ENCODE measurements around the gene BMP6.

Gene BMP6

GRCh38 chr6:7765575-7766325, 39.9 kb downstream of the BMP6 start:
- H3K36me3 Mint-ChIP-seq (ENCODE audit: insufficient read depth) = no peaks in the 10 kb centered on the region
- DNase-seq (ENCODE audit: low spot score in 2 of 2) (no peak), ATAC-seq (replicated peaks; ENCODE audit: extremely low read depth, poor library complexity, severe bottlenecking) (no peak)
- H3K4me3 Mint-ChIP-seq = no peak overlapping the region
- peaks cover 58% of the 10 kb centered on the region for H3K27me3 Mint-ChIP-seq
- H3K27ac Mint-ChIP-seq (ENCODE audit: low read depth) = no peak overlapping the region
- H3K4me1 Mint-ChIP-seq = no peaks in the 10 kb centered on the region
- no peaks in the 10 kb centered on the region for H3K9me3 Mint-ChIP-seq

DNA sequence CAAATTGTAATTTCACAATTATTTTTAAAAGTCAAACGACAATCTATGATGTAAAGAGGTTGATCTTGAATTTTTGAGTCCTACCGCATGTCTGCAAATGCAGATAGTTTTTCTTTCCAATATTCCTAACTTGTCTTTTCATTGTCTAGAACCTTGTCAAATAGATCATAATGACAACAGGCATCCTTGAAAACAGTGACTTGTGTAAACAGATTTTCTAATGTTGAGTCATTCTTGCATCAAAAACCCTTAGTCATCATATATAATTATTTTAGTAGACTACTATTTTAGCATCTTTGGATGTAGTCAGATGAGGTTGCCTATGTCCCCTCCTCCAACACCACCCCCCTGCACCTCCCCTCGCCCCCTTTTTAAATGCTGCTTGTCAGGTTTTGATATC, 43.8 kb downstream of the BMP6 start:
- peaks cover 49% of the 10 kb centered on the region for H3K27me3 Mint-ChIP-seq
- H3K36me3 Mint-ChIP-seq (ENCODE audit: insufficient read depth) = no peaks in the 10 kb centered on the region
- ATAC-seq (replicated peaks; ENCODE audit: extremely low read depth, poor library complexity, severe bottlenecking) (no peak), DNase-seq (ENCODE audit: low spot score in 2 of 2) (no peak)
- no peaks in the 10 kb centered on the region for H3K9me3 Mint-ChIP-seq
- no peak overlapping the region for H3K27ac Mint-ChIP-seq (ENCODE audit: low read depth)
- no peak overlapping the region for H3K4me3 Mint-ChIP-seq
- no peaks in the 10 kb centered on the region for H3K4me1 Mint-ChIP-seq

DNA sequence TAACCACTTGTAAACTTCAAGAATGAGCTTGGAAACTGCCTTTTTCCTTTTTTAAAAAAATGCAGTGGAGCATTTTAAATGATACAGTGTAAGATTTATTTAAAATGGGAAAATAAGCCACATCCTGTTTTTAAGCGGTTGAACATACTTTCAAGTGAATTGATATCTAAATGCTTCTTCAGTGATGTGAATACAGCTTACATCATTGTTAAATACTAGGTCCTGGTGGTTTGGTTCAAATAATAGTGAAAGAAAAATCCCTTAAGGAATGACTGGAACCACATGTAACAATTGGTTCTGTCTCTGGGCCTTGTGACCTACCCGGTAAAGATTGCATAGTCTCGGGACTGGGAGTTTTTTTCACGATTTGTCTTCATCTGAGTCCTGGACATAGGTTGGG, 44.2 kb downstream of the BMP6 start:
- Mint-ChIP-seq H3K36me3 (ENCODE audit: insufficient read depth) (no peaks in the 10 kb centered on the region), H3K4me3 (no peak overlapping the region), H3K9me3 (no peaks in the 10 kb centered on the region), H3K27ac (ENCODE audit: low read depth) (no peak overlapping the region), H3K4me1 (no peaks in the 10 kb centered on the region), H3K27me3 (peaks cover 49% of the 10 kb centered on the region)
- ATAC-seq (replicated peaks; ENCODE audit: extremely low read depth, poor library complexity, severe bottlenecking) (no peak), DNase-seq (ENCODE audit: low spot score in 2 of 2) (no peak)

DNA sequence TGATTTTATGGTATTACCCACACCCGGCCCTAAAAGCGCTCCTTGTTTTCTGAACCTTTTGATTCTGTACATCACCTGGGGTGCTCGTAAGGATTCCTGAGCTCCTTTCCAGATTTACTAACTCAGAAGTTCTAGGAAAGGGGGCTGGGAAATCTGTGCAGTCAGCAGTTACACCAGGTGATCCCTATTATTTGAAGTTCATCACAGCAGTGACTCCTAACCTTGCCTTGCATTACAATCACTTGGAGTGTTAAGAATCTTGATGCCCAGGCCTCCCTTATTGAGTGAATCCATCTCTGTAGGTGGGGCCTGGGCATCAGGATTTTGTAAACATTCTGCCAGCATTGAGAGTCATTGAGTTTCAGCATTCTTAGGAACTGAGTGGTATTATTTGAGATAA, 44.7 kb downstream of the BMP6 start:
- no peak overlapping the region for H3K27ac Mint-ChIP-seq (ENCODE audit: low read depth)
- ATAC-seq (replicated peaks; ENCODE audit: extremely low read depth, poor library complexity, severe bottlenecking) (no peak), DNase-seq (ENCODE audit: low spot score in 2 of 2) (no peak)
- H3K4me1 Mint-ChIP-seq = no peaks in the 10 kb centered on the region
- H3K27me3 Mint-ChIP-seq = peaks cover 45% of the 10 kb centered on the region
- H3K36me3 Mint-ChIP-seq (ENCODE audit: insufficient read depth) = no peaks in the 10 kb centered on the region
- H3K9me3 Mint-ChIP-seq = no peaks in the 10 kb centered on the region
- H3K4me3 Mint-ChIP-seq = no peak overlapping the region

- H3K4me1 Mint-ChIP-seq = no peaks in the 10 kb centered on the region
- H3K27ac Mint-ChIP-seq (ENCODE audit: low read depth) = no peak overlapping the region
- no peaks in the 10 kb centered on the region for H3K9me3 Mint-ChIP-seq
- no peaks in the 10 kb centered on the region for H3K36me3 Mint-ChIP-seq (ENCODE audit: insufficient read depth)
- no peak overlapping the region for H3K4me3 Mint-ChIP-seq
- ATAC-seq (replicated peaks; ENCODE audit: extremely low read depth, poor library complexity, severe bottlenecking) (no peak), DNase-seq (ENCODE audit: low spot score in 2 of 2) (no peak)
- peaks cover 51% of the 10 kb centered on the region for H3K27me3 Mint-ChIP-seq
Observed at GRCh38 chr6:7773322-7773721, 47.4 kb downstream of the BMP6 start.

GRCh38 chr6:7773914-7774313, 48.0 kb downstream of the BMP6 start:
- Mint-ChIP-seq H3K27me3 (peaks cover 45% of the 10 kb centered on the region), H3K36me3 (ENCODE audit: insufficient read depth) (no peaks in the 10 kb centered on the region), H3K9me3 (no peaks in the 10 kb centered on the region), H3K4me1 (no peaks in the 10 kb centered on the region), H3K4me3 (no peak overlapping the region), H3K27ac (ENCODE audit: low read depth) (no peak overlapping the region)
- ATAC-seq (replicated peaks; ENCODE audit: extremely low read depth, poor library complexity, severe bottlenecking) (no peak), DNase-seq (ENCODE audit: low spot score in 2 of 2) (no peak)

DNA sequence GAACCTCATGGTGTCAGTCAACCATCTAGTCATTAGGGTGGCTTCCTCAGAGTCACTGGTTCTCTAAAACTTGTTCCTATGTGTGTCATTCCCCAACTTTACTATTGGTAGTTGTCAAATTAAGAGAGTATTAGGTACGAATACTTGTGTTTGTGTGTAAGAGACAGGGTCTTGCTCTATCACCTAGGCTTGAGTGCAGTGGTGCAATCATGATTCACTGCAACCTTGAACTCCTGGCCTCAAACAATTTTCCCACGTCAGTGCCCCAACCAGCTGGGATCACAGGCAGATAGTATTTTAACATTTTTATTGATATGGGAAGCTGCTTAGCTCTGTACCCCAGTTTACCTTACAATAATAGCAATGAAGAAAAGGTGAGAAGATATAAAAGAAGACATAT, 50.6 kb downstream of the BMP6 start:
- no peak overlapping the region for H3K27ac Mint-ChIP-seq (ENCODE audit: low read depth)
- ATAC-seq (replicated peaks; ENCODE audit: extremely low read depth, poor library complexity, severe bottlenecking) (no peak), DNase-seq (ENCODE audit: low spot score in 2 of 2) (no peak)
- no peaks in the 10 kb centered on the region for H3K4me1 Mint-ChIP-seq
- peaks cover 42% of the 10 kb centered on the region for H3K27me3 Mint-ChIP-seq
- H3K9me3 Mint-ChIP-seq = no peaks in the 10 kb centered on the region
- no peak overlapping the region for H3K4me3 Mint-ChIP-seq
- no peaks in the 10 kb centered on the region for H3K36me3 Mint-ChIP-seq (ENCODE audit: insufficient read depth)

DNA sequence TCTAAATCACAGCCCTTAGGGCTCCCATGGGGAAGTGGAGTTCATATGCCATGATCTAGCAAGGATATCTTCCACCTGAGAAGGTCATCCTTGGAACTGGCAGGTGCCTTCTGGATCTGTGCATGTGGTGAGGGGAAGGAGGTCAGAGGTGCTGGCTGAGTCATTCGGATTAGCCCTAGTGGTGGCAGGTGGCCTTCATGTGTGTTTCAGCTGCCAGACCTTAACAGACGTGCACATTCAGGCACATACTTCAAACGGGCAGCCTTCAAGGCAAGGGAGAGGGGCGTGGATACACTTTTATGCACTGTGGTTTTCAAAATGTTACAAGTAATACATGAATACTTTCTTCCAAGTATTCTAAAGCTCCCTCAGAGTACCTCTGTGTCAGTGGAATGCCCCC, 51.2 kb downstream of the BMP6 start:
- Mint-ChIP-seq H3K9me3 (no peaks in the 10 kb centered on the region), H3K4me3 (no peak overlapping the region), H3K4me1 (no peaks in the 10 kb centered on the region), H3K27me3 (peaks cover 48% of the 10 kb centered on the region), H3K36me3 (ENCODE audit: insufficient read depth) (no peaks in the 10 kb centered on the region), H3K27ac (ENCODE audit: low read depth) (no peak overlapping the region)
- DNase-seq (ENCODE audit: low spot score in 2 of 2) = no peak
- no peak for ATAC-seq (replicated peaks; ENCODE audit: extremely low read depth, poor library complexity, severe bottlenecking)

- DNase-seq (ENCODE audit: low spot score in 2 of 2) (no peak), ATAC-seq (replicated peaks; ENCODE audit: extremely low read depth, poor library complexity, severe bottlenecking) (no peak)
- no peak overlapping the region for H3K4me3 Mint-ChIP-seq
- no peaks in the 10 kb centered on the region for H3K9me3 Mint-ChIP-seq
- H3K36me3 Mint-ChIP-seq (ENCODE audit: insufficient read depth) = no peaks in the 10 kb centered on the region
- H3K27me3 Mint-ChIP-seq = peaks cover 43% of the 10 kb centered on the region
- no peak overlapping the region for H3K27ac Mint-ChIP-seq (ENCODE audit: low read depth)
- H3K4me1 Mint-ChIP-seq = no peaks in the 10 kb centered on the region
Observed at GRCh38 chr6:7781240-7781639, 55.3 kb downstream of the BMP6 start.

GRCh38 chr6:7784248-7784647, 58.3 kb downstream of the BMP6 start:
- Mint-ChIP-seq H3K4me1 (no peaks in the 10 kb centered on the region), H3K9me3 (no peaks in the 10 kb centered on the region), H3K27me3 (peaks cover 36% of the 10 kb centered on the region), H3K36me3 (ENCODE audit: insufficient read depth) (no peaks in the 10 kb centered on the region), H3K4me3 (no peak overlapping the region), H3K27ac (ENCODE audit: low read depth) (no peak overlapping the region)
- DNase-seq (ENCODE audit: low spot score in 2 of 2) (no peak), ATAC-seq (replicated peaks; ENCODE audit: extremely low read depth, poor library complexity, severe bottlenecking) (no peak)

GRCh38 chr6:7784706-7785105, 58.8 kb downstream of the BMP6 start:
- DNase-seq (ENCODE audit: low spot score in 2 of 2) (no peak), ATAC-seq (replicated peaks; ENCODE audit: extremely low read depth, poor library complexity, severe bottlenecking) (no peak)
- Mint-ChIP-seq H3K9me3 (no peaks in the 10 kb centered on the region), H3K27me3 (peaks cover 36% of the 10 kb centered on the region), H3K4me3 (no peak overlapping the region), H3K27ac (ENCODE audit: low read depth) (no peak overlapping the region), H3K4me1 (no peaks in the 10 kb centered on the region), H3K36me3 (ENCODE audit: insufficient read depth) (no peaks in the 10 kb centered on the region)

GRCh38 chr6:7785243-7786035, 59.5 kb downstream of the BMP6 start:
- Mint-ChIP-seq H3K36me3 (ENCODE audit: insufficient read depth) (no peaks in the 10 kb centered on the region), H3K4me3 (no peak overlapping the region), H3K27me3 (peaks cover 36% of the 10 kb centered on the region), H3K27ac (ENCODE audit: low read depth) (no peak overlapping the region), H3K4me1 (no peaks in the 10 kb centered on the region), H3K9me3 (no peaks in the 10 kb centered on the region)
- ATAC-seq (replicated peaks; ENCODE audit: extremely low read depth, poor library complexity, severe bottlenecking) (no peak), DNase-seq (ENCODE audit: low spot score in 2 of 2) (no peak)

- ATAC-seq (replicated peaks; ENCODE audit: extremely low read depth, poor library complexity, severe bottlenecking) (no peak), DNase-seq (ENCODE audit: low spot score in 2 of 2) (no peak)
- Mint-ChIP-seq H3K4me1 (no peaks in the 10 kb centered on the region), H3K27me3 (peaks cover 40% of the 10 kb centered on the region), H3K9me3 (no peaks in the 10 kb centered on the region), H3K4me3 (no peak overlapping the region), H3K27ac (ENCODE audit: low read depth) (no peak overlapping the region), H3K36me3 (ENCODE audit: insufficient read depth) (no peaks in the 10 kb centered on the region)
Observed at GRCh38 chr6:7786214-7786661, 60.3 kb downstream of the BMP6 start.

Data from central memory CD8-positive, alpha-beta T cell (primary cell).